HG03135 (cell line): ENCODE data around the gene USP25.

Experiments used
- ATAC-seq: cut with Tn5 transposase; IDR thresholded peaks from one replicate; pipeline ENCODE4 v1.9.1; 2021; ENCODE audit warnings: mild to moderate bottlenecking, moderate library complexity; ENCODE audit not compliant: unreplicated experiment

Gene USP25

GRCh38 chr21:15729674-15730483 lies at the start of gene USP25:
Gene USP25 (plus strand): TSS chr21:15729982. CDS start chr21:15730394, 412 bp downstream.
- ATAC-seq, result peak; percentile 62

GRCh38 chr21:15682186-15682895 lies 47.4 kb upstream of the USP25 start:
- no peak for ATAC-seq

GRCh38 chr21:15682977-15683376 lies 46.8 kb upstream of the USP25 start:
- ATAC-seq, result no peak

- no peak for ATAC-seq
These were observed 43.3 kb upstream of the USP25 start for GRCh38 chr21:15686506-15686905.

GRCh38 chr21:15687208-15687607 lies 42.6 kb upstream of the USP25 start:
- no peak for ATAC-seq

- no peak for ATAC-seq
These were observed 41.8 kb upstream of the USP25 start for GRCh38 chr21:15688016-15688415.

- ATAC-seq, result no peak
These were observed 41.0 kb upstream of the USP25 start for GRCh38 chr21:15688809-15689208.

GRCh38 chr21:15692711-15693110 lies 37.1 kb upstream of the USP25 start:
- ATAC-seq, result no peak

GRCh38 chr21:15695241-15695640 lies 34.5 kb upstream of the USP25 start:
- no peak for ATAC-seq

- no peak for ATAC-seq
These were observed 28.0 kb upstream of the USP25 start for GRCh38 chr21:15701830-15702229.

GRCh38 chr21:15703932-15704331 lies 25.9 kb upstream of the USP25 start:
- ATAC-seq, result no peak

GRCh38 chr21:15706696-15707095 lies 23.1 kb upstream of the USP25 start:
- ATAC-seq, result no peak

- no peak for ATAC-seq
These were observed 16.4 kb upstream of the USP25 start for GRCh38 chr21:15713412-15713811.

- ATAC-seq, result no peak
These were observed 11.1 kb upstream of the USP25 start for GRCh38 chr21:15718711-15719110.

- no peak for ATAC-seq
These were observed 9.8 kb upstream of the USP25 start for GRCh38 chr21:15719976-15720375.

GRCh38 chr21:15722591-15723324 lies 7.0 kb upstream of the USP25 start:
- no peak for ATAC-seq

- no peak for ATAC-seq
These were observed 3.8 kb upstream of the USP25 start for GRCh38 chr21:15725949-15726348.

GRCh38 chr21:15728046-15728445 lies 1.7 kb upstream of the USP25 start:
- ATAC-seq, result no peak

- no peak for ATAC-seq
These were observed 472 bp upstream of the USP25 start for GRCh38 chr21:15729346-15729673.

- ATAC-seq, result no peak
These were observed 881 bp downstream of the USP25 start for GRCh38 chr21:15730484-15731242.

GRCh38 chr21:15731243-15731613 lies 1.4 kb downstream of the USP25 start:
- ATAC-seq, result no peak
